ENCODE results near the gene KIAA1549.

The KIAA1549 gene

GRCh38 chr7:138903186-138903820, 77.9 kb downstream of the KIAA1549 start:
- peak; percentile 87 for DNase-seq

GRCh38 chr7:138902161-138902560, 79.0 kb downstream of the KIAA1549 start:
- DNase-seq: no peak

GRCh38 chr7:138900035-138900828, 81.0 kb downstream of the KIAA1549 start:
- no peak for DNase-seq

GRCh38 chr7:138898802-138899201, 82.4 kb downstream of the KIAA1549 start:
- no peak for DNase-seq

- DNase-seq: no peak
Observed at GRCh38 chr7:138898255-138898654, 82.9 kb downstream of the KIAA1549 start.

GRCh38 chr7:138895679-138896078, 85.5 kb downstream of the KIAA1549 start:
- no peak for DNase-seq

- DNase-seq: no peak
Observed at GRCh38 chr7:138893258-138893657, 87.9 kb downstream of the KIAA1549 start.

GRCh38 chr7:138892812-138893211, 88.4 kb downstream of the KIAA1549 start:
- no peak for DNase-seq

GRCh38 chr7:138892006-138892630, 89.1 kb downstream of the KIAA1549 start:
- no peak for DNase-seq

GRCh38 chr7:138891446-138891810, 89.8 kb downstream of the KIAA1549 start:
- no peak for DNase-seq

GRCh38 chr7:138890499-138891445, 90.4 kb downstream of the KIAA1549 start:
- DNase-seq: peak; percentile 62

GRCh38 chr7:138889582-138890498, 91.3 kb downstream of the KIAA1549 start:
- peak; percentile 50 for DNase-seq

- DNase-seq: no peak
Observed at GRCh38 chr7:138887872-138888656, 93.1 kb downstream of the KIAA1549 start.

GRCh38 chr7:138887085-138887710, 94.0 kb downstream of the KIAA1549 start:
- no peak for DNase-seq

GRCh38 chr7:138886501-138886917, 94.7 kb downstream of the KIAA1549 start:
- DNase-seq: peak; percentile 32

GRCh38 chr7:138885383-138886147, 95.6 kb downstream of the KIAA1549 start:
- DNase-seq: no peak

- no peak for DNase-seq
Observed at GRCh38 chr7:138882249-138882648, 98.9 kb downstream of the KIAA1549 start.

GRCh38 chr7:138881579-138882188, 99.5 kb downstream of the KIAA1549 start:
- DNase-seq: no peak

Data from SHP77 treated with DMSO at 0.1 percent for 48 hours (cell line).